K562 (cell line): ENCODE measurements around the gene PLA2R1. TPM values are rescaled to one million over a fixed set of nuclear protein-coding genes. Genes with fewer than 3 reads are reported as not detected.

Source experiments
- ATAC-seq: fragments of 200-7000 bp; cut with Tn5 transposase; 3 replicates; pipeline ENCODE4 v1.9.1; 2020; ENCODE audit warnings: moderate library complexity
- BruUV-seq: library from RNA; stranded (reverse); fragments of 400-500 nt; replicated peaks from 2 replicates; lab custom pipeline; 2021; lab: Mats Ljungman, UMichigan
- CTCF ChIA-PET: fragments of 300-600 bp; formaldehyde crosslinking; extraction: SDS; loops from one replicate; lab custom pipeline; 2021; ENCODE audit warnings: low intra/inter-chr PET ratio; lab: Yijun Ruan, JAX
- POLR2A ChIA-PET: fragments of 300-600, 350-650 bp; sonication (Branson Sonifier 250); formaldehyde crosslinking; extraction: SDS; loops from one replicate; lab custom pipeline; 2021; ENCODE audit warnings: antibody characterized with exemption, inconsistent platforms; lab: Yijun Ruan, JAX
- DNase-seq, 4 experiments: peaks; one replicate each; pipeline versions ENCODE4 v3.0.0 to v3.0.0-alpha.2; 2011 to 2018; ENCODE audit warnings: low spot score in 3 of 4, mixed read lengths in 3 of 4; ENCODE audit errors: extremely low read depth in 1 of 4
- FAIRE-seq: peaks from 2 replicates; lab custom pipeline; 2011; peaks lifted over from hg19 to GRCh38; lab: Jason Lieb, UNC
- H2AFZ ChIP-seq: 2 replicates; pipeline ENCODE4 v1.6.0; 2011; ENCODE audit warnings: low read depth, low read length, control low read depth, inconsistent platforms
- H3K27ac ChIP-seq: fragments of 200-600 bp; 3 replicates; pipeline ENCODE4 v1.8.0; 2011; ENCODE audit warnings: low read depth, mild to moderate bottlenecking, control low read depth, inconsistent platforms, low read length, moderate library complexity, mixed read lengths; ENCODE audit errors: extremely low read depth
- H3K27me3 ChIP-seq, 2 experiments: fragments of 300-600 bp in 1 of 2; 2 replicates in 1 of 2; 3 replicates in 1 of 2; pipeline versions ENCODE4 v1.6.0 to v1.8.0; 2011; ENCODE audit warnings: inconsistent platforms in 2 of 2, low read length in 2 of 2, mild to moderate bottlenecking in 1 of 2, mixed read lengths in 1 of 2, moderate library complexity in 1 of 2; ENCODE audit not compliant: control insufficient read depth in 2 of 2, insufficient read depth in 2 of 2
- H3K36me3 ChIP-seq: fragments of 300-600 bp; 3 replicates; pipeline ENCODE4 v1.8.0; 2011; ENCODE audit warnings: mild to moderate bottlenecking, low read length, inconsistent platforms; ENCODE audit not compliant: control insufficient read depth, insufficient read depth
- H3K4me1 ChIP-seq, 2 experiments: fragments of 200-600 bp in 1 of 2; replicated peaks in 1 of 2; 2 replicates in 1 of 2; 3 replicates in 1 of 2; pipeline versions ENCODE4 v1.5.1 to v1.8.0; 2011; ENCODE audit warnings: inconsistent platforms in 2 of 2, low read length in 2 of 2, mild to moderate bottlenecking in 1 of 2, mixed read lengths in 1 of 2, moderate library complexity in 1 of 2; ENCODE audit not compliant: control insufficient read depth in 2 of 2, insufficient read depth in 2 of 2
- H3K4me2 ChIP-seq: 2 replicates; pipeline ENCODE4 v1.6.1; 2011; ENCODE audit warnings: low read length, control low read depth, inconsistent platforms, mixed read lengths; ENCODE audit not compliant: insufficient read depth
- H3K4me3 ChIP-seq: fragments of 200-600 bp; sonication (generic), shearing (Covaris generic); 2 replicates; pipeline ENCODE4 v1.5.1; 2016; ENCODE audit warnings: control low read depth, inconsistent platforms
- H3K79me2 ChIP-seq: fragments of 200-600 bp; 3 replicates; pipeline ENCODE4 v1.8.0; 2011; ENCODE audit warnings: low read length, inconsistent platforms; ENCODE audit not compliant: control insufficient read depth, insufficient read depth
- H3K9ac ChIP-seq, 2 experiments: 2 replicates each; pipeline versions ENCODE4 v1.6.0 to v1.6.1; 2011; ENCODE audit warnings: low read depth in 2 of 2, low read length in 2 of 2, control low read depth in 1 of 2, inconsistent platforms in 1 of 2, mild to moderate bottlenecking in 1 of 2, mixed read lengths in 1 of 2; ENCODE audit not compliant: insufficient read depth in 1 of 2
- H3K9me1 ChIP-seq: one replicate; pipeline ENCODE4 v1.6.0; 2011; ENCODE audit warnings: inconsistent platforms, mild to moderate bottlenecking, low read length, moderate library complexity; ENCODE audit not compliant: control insufficient read depth, insufficient read depth
- H3K9me3 ChIP-seq: replicated peaks from 2 replicates; pipeline ENCODE4 v1.5.1; 2011; ENCODE audit warnings: low read depth, low read length, inconsistent platforms; ENCODE audit not compliant: control insufficient read depth, insufficient read depth
- H4K20me1 ChIP-seq: replicated peaks from 2 replicates; pipeline ENCODE4 v1.6.1; 2011; ENCODE audit warnings: low read length, inconsistent platforms, mixed read lengths; ENCODE audit not compliant: control insufficient read depth, insufficient read depth
- CBX2 ChIP-seq: fragments of 200-600 bp; sonication (generic); IDR thresholded peaks from one replicate; pipeline ENCODE4 v1.6.1; 2012; ENCODE audit warnings: mild to moderate bottlenecking, low read length, inconsistent platforms; ENCODE audit not compliant: insufficient read depth, poor library complexity, severe bottlenecking
- KLF6 ChIP-seq: fragments of 250-450 bp; sonication (Bioruptor Pico); IDR thresholded peaks from 2 replicates; pipeline ENCODE4 v1.4.0; 2020; ENCODE audit warnings: mild to moderate bottlenecking, moderate library complexity, borderline replicate concordance
- NUFIP1 ChIP-seq: fragments of 450-650 bp; IDR thresholded peaks from 2 replicates; pipeline ENCODE4 v1.6.1; 2018; ENCODE audit not compliant: partially characterized antibody
- SMARCA4 ChIP-seq: fragments of 450-650 bp; IDR thresholded peaks from 2 replicates; pipeline ENCODE4 v1.6.1; 2016
- ZNF592 ChIP-seq: fragments of 450-650 bp; IDR thresholded peaks from 2 replicates; pipeline ENCODE4 v1.6.1; 2017; ENCODE audit warnings: antibody characterized with exemption, mild to moderate bottlenecking
- WGBS: fragments of 100-300 bp; shearing (Covaris generic); methylation state at CpG from one replicate; pipeline ENCODE4 v1.1.6; 2016; ENCODE audit warnings: low coverage, mixed read lengths; ENCODE audit not compliant: insufficient coverage; ENCODE audit errors: missing lambda C conversion rate; 5-methylcytosine and 5-hydroxymethylcytosine counted together
- in situ Hi-C: fragments of 300-500 bp; cut with MboI; formaldehyde crosslinking; loops from 4 replicates; pipeline ENCODE4 v1.15.0; 2018; ENCODE audit warnings: inconsistent platforms, mixed read lengths
- intact Hi-C: fragments of 100-400 bp; cut with micrococcal nuclease; formaldehyde crosslinking; loops from 2 replicates; pipeline ENCODE4 v1.14.2; 2022
- polyA plus RNA-seq, 8 experiments: library from polyadenylated mRNA; depleted of rRNA in 4 of 8; stranded (reverse) in 5 of 8; unstranded in 3 of 8; fragments of >200 nt; fragmentation: Nextera tagmentation in 2 of 8; fragmentation: Illumina TruSeq in 1 of 8; extraction: Ambion mirVana in 2 of 8; extraction: Trizol in 1 of 8; gene quantifications; 2 replicates each; pipeline versions ENCODE4 v1.2.1 to v1.2.3, GENCODE V29; 2011 to 2014; ENCODE audit warnings: inconsistent platforms in 1 of 8, missing spikeins in 1 of 8
- total RNA-seq, 7 experiments: library from RNA; depleted of rRNA in 6 of 7; stranded (reverse); fragments of >200 nt in 6 of 7; fragmentation: Illumina TruSeq in 2 of 7; extraction: Trizol in 2 of 7; gene quantifications; 2 replicates each; pipeline versions ENCODE4 v1.2.1 to v1.2.3, GENCODE V29; 2011 to 2021; ENCODE audit warnings: low replicate concordance in 1 of 7

The PLA2R1 gene
- total and polyA plus RNA-seq, 9 of the 15 experiments (the other 6 are each of a cell fraction or from before 2014, with no cell fraction given) = not detected

DNA sequence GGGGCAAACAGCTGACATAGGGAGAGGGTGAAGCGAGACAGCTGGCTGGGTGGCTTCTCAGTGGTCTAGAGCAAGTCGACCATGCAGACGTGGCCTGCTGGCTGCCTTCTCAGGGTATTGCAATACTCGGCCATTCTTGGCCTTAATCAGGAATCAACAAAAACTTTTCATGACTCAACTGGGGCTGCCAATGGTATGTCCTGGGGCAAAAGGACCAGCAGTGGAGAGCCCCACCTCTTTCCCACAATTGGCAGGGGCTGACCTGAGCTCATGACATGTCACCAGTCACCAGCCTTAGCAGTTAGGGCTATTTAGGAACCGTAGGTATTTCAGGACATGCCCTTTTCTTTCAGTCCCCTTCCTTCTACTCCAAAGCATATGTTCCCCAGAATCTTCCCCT, 19.1 kb downstream of the PLA2R1 start:
- H3K4me1 ChIP-seq = no peaks in the 10 kb centered on the region
- H3K79me2 ChIP-seq = no peaks in the 10 kb centered on the region
- H3K36me3 ChIP-seq = no peaks in the 10 kb centered on the region
- no peak overlapping the region for H3K27ac ChIP-seq
- H3K9me1 ChIP-seq = no peaks in the 10 kb centered on the region
- in situ Hi-C loops = no loop called here
- ChIA-PET POLR2A (interaction anchor here (0.7 kb wide), 1 partner anchor 14 kb away, joined by 5 read pairs; no protein-coding TSS in a partner anchor), CTCF (no interaction called here)
- ATAC-seq = no peak
- TF ChIP-seq KLF6 (CRISPR knock-in tag) (no peak), SMARCA4 (no peak), NUFIP1 (no peak), ZNF592 (no peak), CBX2 (no peak)
- no peak for DNase-seq
- 0% methylated on average over 5 of the region's 5 CpGs for WGBS
- H3K9ac ChIP-seq = no peak overlapping the region
- H3K27me3 ChIP-seq = peaks cover 4 to 13% of the 10 kb centered on the region in 2 experiments; a peak in 1 of 5 replicates
- no TSS peak for BruUV-seq
- H3K4me3 ChIP-seq = no peak overlapping the region
- no peaks in the 10 kb centered on the region for H3K9me3 ChIP-seq
- H3K4me2 ChIP-seq = no peak overlapping the region
- intact Hi-C loops = no loop called here
- FAIRE-seq = no peak
- H2AFZ ChIP-seq = no peak overlapping the region
- H4K20me1 ChIP-seq = no peaks in the 10 kb centered on the region
